HCT116 (cell line): ENCODE results near the gene NDOR1. TPM values are rescaled to one million over a fixed set of nuclear protein-coding genes. Genes with fewer than 3 reads are reported as not detected.

Experiments
- ATAC-seq: fragments of 200-7000 bp; cut with Tn5 transposase; 2 replicates; pipeline ENCODE4 v1.9.1; 2020; ENCODE audit warnings: mild to moderate bottlenecking, moderate library complexity
- BruUV-seq: library from RNA; stranded (reverse); fragments of 400-500 nt; replicated peaks from 2 replicates; lab custom pipeline; 2021; lab: Mats Ljungman, UMichigan
- CTCF ChIA-PET: fragments of 300-600 bp; sonication (Branson Sonifier 250); formaldehyde crosslinking; loops from one replicate; lab custom pipeline; 2021; ENCODE audit warnings: antibody characterized with exemption; lab: Charles Lee
- POLR2A ChIA-PET: fragments of 300-600, 350-600 bp; sonication (Branson Sonifier 250); formaldehyde crosslinking; loops from one replicate; lab custom pipeline; 2021; ENCODE audit warnings: antibody characterized with exemption; lab: Charles Lee
- RAD21 ChIA-PET, 2 experiments: fragments of 300-600 bp; sonication (Branson Sonifier 250); formaldehyde crosslinking; loops; one replicate each; lab custom pipeline; 2023; ENCODE audit warnings: low total read pairs in 2 of 2; ENCODE audit not compliant: uncharacterized antibody in 2 of 2, unreplicated experiment in 2 of 2, low non-redundant PET in 1 of 2; lab: Charles Lee
- DNase-seq: peaks from one replicate; pipeline ENCODE4 v3.0.0-alpha.2; 2010; ENCODE audit warnings: low read depth, low spot score
- H2AFZ ChIP-seq: fragments of 200-600 bp; shearing (Covaris generic), sonication (generic); 2 replicates; pipeline ENCODE4 v1.6.1; 2017; ENCODE audit warnings: low read depth, mixed run types, mixed read lengths, antibody characterized with exemption, low read length; ENCODE audit not compliant: poor library complexity, severe bottlenecking
- H3K27ac ChIP-seq: 2 replicates; pipeline ENCODE4 v1.5.1; 2012; ENCODE audit warnings: low read depth, low read length
- H3K27me3 ChIP-seq: fragments of 200-600 bp; sonication (generic); 2 replicates; pipeline ENCODE4 v1.6.1; 2016; ENCODE audit warnings: mixed run types, low read length, mixed read lengths; ENCODE audit not compliant: insufficient read depth
- H3K36me3 ChIP-seq, 2 experiments: fragments of 200-500 bp in 1 of 2; fragments of 200-600 bp in 1 of 2; sonication (Bioruptor generic) in 1 of 2; sonication (generic) in 1 of 2; 2 replicates each; pipeline versions ENCODE4 v1.5.1 to v1.6.1; 2014 to 2016; ENCODE audit warnings: low read length in 2 of 2, inconsistent platforms in 1 of 2, mixed read lengths in 1 of 2, mixed run types in 1 of 2; ENCODE audit not compliant: insufficient read depth in 2 of 2, control insufficient read depth in 1 of 2
- H3K4me1 ChIP-seq, 2 experiments: fragments of 200-600 bp in 1 of 2; sonication (generic) in 1 of 2; 2 replicates each; pipeline versions ENCODE4 v1.5.1 to v1.6.1; 2012 to 2017; ENCODE audit warnings: low read length in 2 of 2, inconsistent platforms in 1 of 2, mild to moderate bottlenecking in 1 of 2, mixed read lengths in 1 of 2, mixed run types in 1 of 2, moderate library complexity in 1 of 2; ENCODE audit not compliant: insufficient read depth in 2 of 2, control insufficient read depth in 1 of 2
- H3K4me2 ChIP-seq: fragments of 200-600 bp; sonication (generic); 2 replicates; pipeline ENCODE4 v1.6.1; 2017; ENCODE audit warnings: mixed run types, low read length, mixed read lengths
- H3K4me3 ChIP-seq, 2 experiments: fragments of 200-600 bp in 1 of 2; sonication (generic) in 1 of 2; replicated peaks in 1 of 2; 2 replicates each; pipeline ENCODE4 v1.5.1; 2011 to 2016; ENCODE audit warnings: low read length in 2 of 2, control low read depth in 1 of 2, low read depth in 1 of 2, mild to moderate bottlenecking in 1 of 2, mixed read lengths in 1 of 2, mixed run types in 1 of 2
- H3K79me2 ChIP-seq: fragments of 200-600 bp; sonication (generic); 2 replicates; pipeline ENCODE4 v1.6.1; 2017; ENCODE audit warnings: mild to moderate bottlenecking, mixed run types, low read length, moderate library complexity, mixed read lengths; ENCODE audit not compliant: insufficient read depth
- H3K9ac ChIP-seq: fragments of 200-600 bp; sonication (generic); 2 replicates; pipeline ENCODE4 v1.6.1; 2016; ENCODE audit warnings: low read length, mixed read lengths
- H3K9me2 ChIP-seq: fragments of 200-600 bp; sonication (generic), shearing (Covaris generic); 2 replicates; pipeline ENCODE4 v1.6.1; 2017; ENCODE audit warnings: mixed run types, mild to moderate bottlenecking, moderate library complexity; ENCODE audit not compliant: insufficient read depth
- H3K9me3 ChIP-seq, 2 experiments: fragments of 200-500 bp in 1 of 2; fragments of 200-600 bp in 1 of 2; sonication (Bioruptor generic) in 1 of 2; sonication (generic) in 1 of 2; 2 replicates each; pipeline ENCODE4 v1.6.1; 2014 to 2017; ENCODE audit warnings: low read length in 2 of 2, mixed read lengths in 2 of 2, inconsistent platforms in 1 of 2, low read depth in 1 of 2, mild to moderate bottlenecking in 1 of 2, mixed run types in 1 of 2, moderate library complexity in 1 of 2; ENCODE audit not compliant: control insufficient read depth in 1 of 2, insufficient read depth in 1 of 2
- H4K20me1 ChIP-seq: fragments of 200-600 bp; sonication (generic), shearing (Covaris generic); 2 replicates; pipeline ENCODE4 v1.6.1; 2017; ENCODE audit warnings: mixed run types, mild to moderate bottlenecking, moderate library complexity; ENCODE audit not compliant: insufficient read depth
- CEBPB ChIP-seq: IDR thresholded peaks from 2 replicates; pipeline ENCODE4 v1.6.1; 2012; ENCODE audit warnings: low read depth
- EGR1 ChIP-seq: IDR thresholded peaks from 2 replicates; pipeline ENCODE4 v1.6.1; 2012; ENCODE audit warnings: low read depth
- ELF1 ChIP-seq: IDR thresholded peaks from 2 replicates; pipeline ENCODE4 v1.6.1; 2012; ENCODE audit warnings: low read depth, borderline replicate concordance
- EZH2 ChIP-seq: fragments of 200-600 bp; sonication (generic); IDR thresholded peaks from 2 replicates; pipeline ENCODE4 v1.6.1; 2017; ENCODE audit warnings: antibody characterized with exemption, mixed run types
- EZH2phosphoT487 ChIP-seq: fragments of 200-600 bp; IDR thresholded peaks from 2 replicates; pipeline ENCODE4 v1.6.1; 2018; ENCODE audit warnings: antibody characterized with exemption, borderline replicate concordance
- FOSL1 ChIP-seq: IDR thresholded peaks from 2 replicates; pipeline ENCODE4 v1.6.1; 2012; ENCODE audit warnings: low read depth
- MAX ChIP-seq: IDR thresholded peaks from 2 replicates; pipeline ENCODE4 v1.6.1; 2012
- POLR2A ChIP-seq: IDR thresholded peaks from 2 replicates; pipeline ENCODE4 v1.7.0; 2011; ENCODE audit warnings: borderline replicate concordance; ENCODE audit not compliant: insufficient read depth, insufficient read length; ENCODE audit errors: extremely low read depth
- POLR2AphosphoS5 ChIP-seq: IDR thresholded peaks from 2 replicates; pipeline ENCODE4 v1.6.1; 2011; ENCODE audit warnings: mild to moderate bottlenecking, low read depth, low read length, moderate library complexity
- REST ChIP-seq: IDR thresholded peaks from 2 replicates; pipeline ENCODE4 v1.6.1; 2012; ENCODE audit warnings: low read depth
- SIN3A ChIP-seq: IDR thresholded peaks from 2 replicates; pipeline ENCODE4 v1.6.1; 2012; ENCODE audit warnings: low read depth
- TCF7L2 ChIP-seq: IDR thresholded peaks from 2 replicates; pipeline ENCODE4 v1.7.0; 2011; ENCODE audit warnings: borderline replicate concordance, inconsistent platforms; ENCODE audit not compliant: insufficient read depth, insufficient read length; ENCODE audit errors: extremely low read depth
- YY1 ChIP-seq: IDR thresholded peaks from 2 replicates; pipeline ENCODE4 v1.6.1; 2011; ENCODE audit warnings: low read length, low read depth, moderate library complexity, mild to moderate bottlenecking; ENCODE audit not compliant: insufficient replicate concordance; ENCODE audit errors: extremely low read depth
- ZFX ChIP-seq: fragments of 450-650 bp; IDR thresholded peaks from 2 replicates; pipeline ENCODE4 v1.6.1; 2017
- intact Hi-C: fragments of 100-400 bp; cut with micrococcal nuclease; formaldehyde crosslinking; loops from 2 replicates; pipeline ENCODE4 v1.10.0; 2022
- total RNA-seq: library from RNA; stranded (reverse); gene quantifications from one replicate; pipeline ENCODE4 v1.2.1, GENCODE V29; 2021; ENCODE audit not compliant: unreplicated experiment

Gene NDOR1
- total RNA-seq, 1 experiment from 2014 or later, result 28.4 TPM

- peak overlapping the region; percentile 45 to 46 for H3K4me3 ChIP-seq
- H3K4me1 ChIP-seq, result peaks cover 28 to 59% of the 10 kb centered on the region in 2 experiments
- H3K79me2 ChIP-seq, result no peaks in the 10 kb centered on the region
- peak overlapping the region; percentile 94 for H3K27ac ChIP-seq
- ChIA-PET POLR2A (interaction anchor here (0.7 to 1.8 kb wide), 3 partner anchors 9 to 54 kb away, joined by 3 to 6 read pairs (median 5); partner anchors contain the start of gene RNF224), CTCF (interaction anchor here (0.9 kb wide), 1 partner anchor 10 kb away, joined by 3 read pairs; the partner anchor contains the start of gene RNF224), RAD21 (no interaction called here)
- no peaks in the 10 kb centered on the region for H3K9me2 ChIP-seq
- H2AFZ ChIP-seq, result no peak overlapping the region
- H3K9me3 ChIP-seq, result no peaks in the 10 kb centered on the region
- no peaks in the 10 kb centered on the region for H3K36me3 ChIP-seq
- peak overlapping the region; percentile 52 for H3K9ac ChIP-seq
- ATAC-seq, result peak; percentile 77
- no peaks in the 10 kb centered on the region for H4K20me1 ChIP-seq
- DNase-seq, result peak; percentile 53
- TSS peak; percentile 34 for BruUV-seq
- no peak for TF ChIP-seq TCF7L2
- no peak for TF ChIP-seq MAX
- TF ChIP-seq FOSL1, result no peak
- TF ChIP-seq YY1, result peak; percentile 25
- TF ChIP-seq POLR2AphosphoS5, result peak; percentile 80
- TF ChIP-seq EZH2, result no peak
- TF ChIP-seq REST, result no peak
- TF ChIP-seq CEBPB, result no peak
- TF ChIP-seq POLR2A, result peak; percentile 34
- no peak for TF ChIP-seq EZH2phosphoT487
- no peak for TF ChIP-seq SIN3A
- TF ChIP-seq EGR1, result no peak
- TF ChIP-seq ZFX, result 0 out of 2 replicates have a peak, but pooled peaks have one; percentile 14
- TF ChIP-seq ELF1, result no peak
- peak overlapping the region; percentile 77 for H3K4me2 ChIP-seq
- no peaks in the 10 kb centered on the region for H3K27me3 ChIP-seq
- intact Hi-C loops, result no loop called here
Observed at GRCh38 chr9:137217276-137218211, 12.0 kb downstream of the NDOR1 start.
